Hematopoietic multipotent progenitor cell treated with erythropoietin and hydrocortisone succinate and interleukin-3 and kit ligand, for 15 days (in vitro differentiated cells): ENCODE measurements around the gene AARS1.
"Not testable (repeated sequence)": the region's sequence is repeated elsewhere in the genome, so short reads cannot be mapped to it uniquely, and the experiment has no call there.

ENCODE experiments used
- DNase-seq: peaks from one replicate; pipeline ENCODE4 v3.0.0-alpha.2; 2015; ENCODE audit warnings: low spot score

Gene AARS1

GRCh38 chr16:70224645-70225044, 64.7 kb downstream of the AARS1 start:
- not testable (repeated sequence) for DNase-seq

GRCh38 chr16:70223971-70224513, 65.3 kb downstream of the AARS1 start:
- DNase-seq, result not testable (repeated sequence)

- not testable (repeated sequence) for DNase-seq
Measured at GRCh38 chr16:70223216-70223615, 66.1 kb downstream of the AARS1 start.

- DNase-seq, result not testable (repeated sequence)
Measured at GRCh38 chr16:70222574-70222973, 66.7 kb downstream of the AARS1 start.

- DNase-seq, result not testable (repeated sequence)
Measured at GRCh38 chr16:70218586-70218985, 70.7 kb downstream of the AARS1 start.

GRCh38 chr16:70206382-70206781, 82.9 kb downstream of the AARS1 start:
- not testable (repeated sequence) for DNase-seq

- DNase-seq, result not testable (repeated sequence)
Measured at GRCh38 chr16:70204668-70205405, 84.5 kb downstream of the AARS1 start.

GRCh38 chr16:70204010-70204409, 85.3 kb downstream of the AARS1 start:
- not testable (repeated sequence) for DNase-seq

GRCh38 chr16:70203508-70203907, 85.8 kb downstream of the AARS1 start:
- not testable (repeated sequence) for DNase-seq
